Stimulated activated CD8-positive, alpha-beta memory T cell treated with anti-CD3 and anti-CD28 coated beads, Interleukin-15, amount 100 ng/mL, for 4 hours (primary cell): ENCODE measurements around the gene CD1C.
"Not testable (repeated sequence)": the region's sequence is repeated elsewhere in the genome, so short reads cannot be mapped to it uniquely, and the experiment has no call there.

Source experiments
- DNase-seq, 2 donors: peaks; one replicate each; pipeline ENCODE4 v3.0.0-alpha.2; 2020; ENCODE audit warnings: low read depth in 2 of 2

The CD1C gene

DNA sequence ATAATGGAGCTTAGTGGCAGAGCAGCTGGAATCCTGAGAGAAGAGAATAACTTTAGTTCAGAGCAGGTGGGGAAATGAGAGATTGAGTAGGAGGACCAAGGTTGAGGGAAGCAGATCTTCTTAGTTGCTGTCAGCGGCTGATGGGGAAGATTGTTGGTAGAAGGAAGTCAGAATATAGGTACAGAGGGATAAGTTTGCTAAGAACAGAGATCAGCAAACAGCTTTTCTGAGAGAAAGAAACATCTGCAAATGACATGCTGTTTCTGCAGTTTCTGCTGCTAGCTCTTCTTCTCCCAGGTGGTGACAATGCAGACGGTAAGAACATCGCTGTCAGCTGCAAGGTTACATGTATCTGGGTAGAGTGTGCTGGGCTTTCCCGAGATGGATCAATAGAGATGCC, at the start of gene CD1C:
CD1C (plus strand) TSS at position 113 of the 400 bp plus-strand sequence; CDS start at position 255, 142 bp downstream.
- no peak for DNase-seq

- no peak for DNase-seq
Measured at GRCh38 chr1:158246650-158247049, 43.1 kb upstream of the CD1C start.

GRCh38 chr1:158248118-158248517, 41.6 kb upstream of the CD1C start:
- no peak for DNase-seq

DNA sequence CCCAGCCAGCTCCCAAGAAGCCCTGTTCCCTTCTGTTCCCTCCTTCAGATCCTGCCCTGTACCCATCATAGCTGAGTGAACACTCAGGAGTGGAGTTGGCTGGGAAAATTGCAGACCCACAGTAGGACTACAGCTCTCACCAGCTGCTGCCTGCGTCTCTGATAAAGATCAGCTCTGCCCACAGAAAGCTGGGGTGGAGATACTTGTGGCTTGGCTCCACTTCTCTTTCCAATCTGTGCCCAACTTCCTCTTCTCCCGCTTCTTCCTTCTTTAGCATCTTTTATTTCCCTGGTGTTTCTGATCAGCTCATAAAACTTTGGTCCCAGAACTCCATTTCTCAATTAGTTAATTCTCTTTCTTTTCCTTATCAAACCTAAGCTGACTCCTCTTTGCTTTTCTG, 41.0 kb upstream of the CD1C start:
- DNase-seq = no peak

DNA sequence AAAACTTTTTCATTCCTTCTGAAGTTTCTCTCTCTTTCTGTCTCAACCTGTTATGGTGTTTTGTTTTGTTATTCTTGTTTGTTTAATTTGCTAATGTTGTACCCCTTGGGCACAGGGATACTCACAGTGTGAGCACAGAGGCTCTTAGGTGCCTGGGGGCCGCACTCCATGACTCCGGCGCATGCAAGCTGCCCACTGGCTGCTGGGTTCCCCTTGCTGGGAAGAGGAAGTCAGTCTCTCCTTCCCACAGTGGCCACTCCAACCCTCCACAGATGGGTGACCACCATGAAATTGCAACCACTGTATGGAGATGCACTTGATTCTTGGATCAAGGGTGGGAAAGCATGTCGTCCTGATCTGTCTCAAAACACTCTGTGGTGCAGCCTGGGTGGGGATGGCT, 40.1 kb upstream of the CD1C start:
- no peak for DNase-seq

DNA sequence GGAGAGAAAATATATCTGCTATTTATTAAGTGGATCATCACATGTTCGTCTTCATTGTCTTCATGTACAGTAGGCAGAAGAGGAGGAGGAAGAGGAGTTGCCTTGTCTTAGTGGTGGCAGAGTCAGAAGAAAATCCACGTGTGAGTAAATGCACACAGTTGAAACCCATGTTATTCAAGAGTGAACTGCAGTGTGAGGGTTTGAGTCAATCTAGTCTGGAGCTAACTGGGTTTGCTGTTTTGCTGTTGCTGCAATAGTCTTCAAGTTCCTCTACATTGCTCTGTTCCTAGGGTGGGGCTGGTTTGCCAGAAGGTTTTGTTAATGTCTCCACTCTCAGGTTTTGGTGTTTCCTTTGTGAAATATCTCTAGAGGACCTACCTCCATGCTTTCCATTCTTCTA, 38.6 kb upstream of the CD1C start:
- no peak for DNase-seq

- no peak for DNase-seq
Measured at GRCh38 chr1:158255656-158256055, 34.1 kb upstream of the CD1C start.

DNA sequence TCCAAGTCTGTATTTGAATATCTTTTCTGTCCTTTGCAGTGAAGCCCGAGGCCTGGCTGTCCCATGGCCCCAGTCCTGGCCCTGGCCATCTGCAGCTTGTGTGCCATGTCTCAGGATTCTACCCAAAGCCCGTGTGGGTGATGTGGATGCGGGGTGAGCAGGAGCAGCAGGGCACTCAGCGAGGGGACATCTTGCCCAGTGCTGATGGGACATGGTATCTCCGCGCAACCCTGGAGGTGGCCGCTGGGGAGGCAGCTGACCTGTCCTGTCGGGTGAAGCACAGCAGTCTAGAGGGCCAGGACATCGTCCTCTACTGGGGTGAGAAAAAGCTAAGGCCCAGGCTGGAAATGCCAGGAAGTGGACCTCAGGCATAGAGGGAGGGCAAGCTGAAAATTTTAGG, 33.0 kb upstream of the CD1C start:
- not testable (repeated sequence) for DNase-seq

GRCh38 chr1:158257888-158258287, 31.8 kb upstream of the CD1C start:
- no peak for DNase-seq

DNA sequence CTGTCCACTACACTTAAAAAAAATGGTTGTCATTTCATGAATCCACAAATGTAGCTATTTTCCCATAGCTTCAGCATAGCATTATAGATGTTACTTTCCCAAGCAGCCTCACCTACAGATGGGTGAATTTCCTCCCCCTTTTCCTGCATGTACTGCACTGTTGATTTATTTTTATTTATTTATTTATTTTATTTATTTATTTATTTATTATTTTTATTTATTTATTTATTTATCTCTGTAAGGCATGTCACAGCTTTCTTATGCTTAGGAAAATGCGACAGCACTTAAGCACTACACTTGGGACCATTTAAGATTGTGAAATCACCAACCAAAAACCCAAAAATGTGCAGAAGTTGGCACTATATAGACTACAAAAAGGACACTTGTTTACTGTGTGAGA, 30.6 kb upstream of the CD1C start:
- DNase-seq = no peak

- DNase-seq = no peak
Measured at GRCh38 chr1:158272681-158273080, 17.0 kb upstream of the CD1C start.

DNA sequence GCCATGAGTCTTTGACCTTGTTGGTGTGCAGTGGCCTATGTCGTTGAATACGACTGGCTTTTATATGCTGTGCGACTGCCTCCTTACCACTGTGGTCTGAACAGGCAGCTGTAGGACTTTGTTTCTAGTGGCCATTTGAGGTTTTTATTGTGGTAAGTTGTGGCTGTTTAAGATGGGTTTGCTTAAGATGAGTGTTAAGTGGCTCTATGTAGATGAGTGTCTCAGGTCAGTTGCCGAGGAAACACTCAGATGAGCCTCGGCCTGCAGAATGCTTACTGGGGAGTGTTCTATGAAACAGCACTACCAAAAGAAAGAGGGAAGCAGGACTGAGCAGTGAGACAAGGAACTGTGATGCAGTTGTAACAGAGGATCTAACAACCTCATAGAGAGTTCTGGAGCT, 14.9 kb upstream of the CD1C start:
- no peak for DNase-seq

DNA sequence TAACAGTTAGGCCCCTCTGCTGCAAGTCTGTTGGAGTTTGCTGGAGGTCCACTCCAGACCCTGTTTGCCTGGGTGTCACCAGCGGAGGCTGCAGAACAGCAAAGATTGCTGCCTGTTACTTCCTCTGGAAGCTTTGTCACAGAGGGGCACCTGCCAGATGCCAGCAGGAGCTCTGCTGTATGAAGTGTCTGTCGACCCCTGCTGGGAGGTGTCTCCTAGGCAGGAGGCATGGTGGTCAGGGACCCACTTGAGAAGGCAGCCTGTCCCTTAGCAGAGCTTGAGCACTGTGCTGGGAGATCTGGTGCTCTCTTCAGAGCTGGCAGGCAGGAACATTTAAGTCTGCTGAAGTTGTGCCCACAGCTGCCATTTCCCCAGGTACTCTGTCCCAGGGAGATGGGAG, 7.3 kb upstream of the CD1C start:
- not testable (repeated sequence) for DNase-seq

GRCh38 chr1:158283965-158284364, 5.8 kb upstream of the CD1C start:
- no peak for DNase-seq

DNA sequence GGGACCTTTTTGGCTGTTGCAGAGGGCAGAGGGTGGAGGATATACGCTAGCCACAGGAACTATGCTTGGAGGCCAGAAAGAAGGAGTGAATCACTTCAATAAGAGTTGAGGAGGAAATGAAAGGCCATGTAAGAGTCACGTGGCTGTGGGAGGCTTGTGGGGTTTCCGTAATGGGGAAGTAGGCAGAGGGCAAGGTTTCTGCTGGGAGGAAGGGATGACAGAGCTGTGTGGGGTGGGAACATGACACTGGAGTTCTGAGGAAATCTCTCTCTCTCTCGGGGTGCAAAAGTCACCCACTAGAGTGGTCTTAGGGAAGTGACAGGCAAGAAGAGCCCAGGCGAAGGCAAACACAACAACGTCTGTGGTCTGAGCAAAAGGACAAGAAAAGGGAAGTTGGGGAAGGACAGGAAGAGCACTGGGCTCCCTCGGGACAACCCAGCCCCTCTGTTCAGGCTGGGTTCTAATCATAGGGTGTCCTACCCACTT, 3.9 kb upstream of the CD1C start:
- DNase-seq = no peak

DNA sequence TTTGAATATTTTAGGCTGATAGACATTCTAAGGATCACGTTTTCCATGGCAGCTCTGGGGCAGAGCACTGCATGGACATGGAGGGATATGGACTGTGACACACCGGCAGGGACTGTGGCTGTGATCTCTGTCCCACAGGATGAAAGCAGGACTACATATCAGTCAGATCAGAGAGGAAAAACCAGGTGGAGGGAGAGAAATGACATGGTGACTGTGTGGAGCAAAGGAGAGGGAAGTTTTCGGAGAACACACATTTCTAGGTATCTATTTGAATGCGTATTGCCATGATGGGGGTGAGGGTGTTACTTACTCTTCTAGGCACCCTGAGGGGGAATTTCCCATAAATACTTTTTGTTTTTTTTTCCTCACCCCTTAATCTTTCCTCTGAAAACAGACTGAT, 3.2 kb upstream of the CD1C start:
- DNase-seq = no peak

DNA sequence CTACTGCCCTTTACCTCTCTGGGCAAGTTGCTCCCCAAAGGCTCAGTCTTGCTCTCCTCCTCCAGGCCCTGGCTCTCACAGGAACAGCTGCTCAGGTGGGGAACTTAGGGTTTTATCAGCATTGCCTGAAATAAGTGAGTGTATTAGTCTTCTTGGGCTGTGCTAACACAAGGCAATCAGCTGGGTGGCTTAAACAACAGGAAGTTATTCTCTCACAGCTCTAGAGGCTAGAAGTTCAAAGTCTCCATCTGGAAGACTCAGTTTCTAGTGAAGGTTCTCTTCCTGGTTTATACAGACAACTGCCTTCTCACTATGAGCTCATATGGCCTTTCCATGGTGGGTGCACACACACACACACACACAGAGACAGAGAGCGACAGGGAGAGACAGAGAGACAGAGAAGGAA, 2.8 kb upstream of the CD1C start:
- DNase-seq = no peak

GRCh38 chr1:158290321-158290844, 660 bp downstream of the CD1C start:
- DNase-seq = no peak

DNA sequence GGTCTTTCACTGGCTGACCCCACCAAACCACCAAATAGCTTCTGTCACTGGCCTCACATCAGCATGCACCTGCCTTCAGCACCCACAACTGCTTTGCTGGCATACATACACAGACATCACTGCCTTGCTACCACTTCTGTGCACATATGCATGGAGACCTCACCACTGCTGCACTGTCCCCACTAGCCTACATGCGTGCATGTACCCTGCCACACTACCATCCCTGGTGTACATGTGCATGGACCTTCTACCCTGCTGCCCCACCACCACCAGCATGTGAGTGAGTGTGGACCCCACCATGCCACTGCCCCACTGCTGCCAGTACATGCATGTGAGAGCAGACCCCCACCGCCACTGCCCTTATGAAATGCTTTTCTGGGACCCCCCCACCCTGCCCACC, 6.1 kb downstream of the CD1C start:
- no peak for DNase-seq

- DNase-seq = no peak
Measured at GRCh38 chr1:158310623-158311022, 20.9 kb downstream of the CD1C start.

DNA sequence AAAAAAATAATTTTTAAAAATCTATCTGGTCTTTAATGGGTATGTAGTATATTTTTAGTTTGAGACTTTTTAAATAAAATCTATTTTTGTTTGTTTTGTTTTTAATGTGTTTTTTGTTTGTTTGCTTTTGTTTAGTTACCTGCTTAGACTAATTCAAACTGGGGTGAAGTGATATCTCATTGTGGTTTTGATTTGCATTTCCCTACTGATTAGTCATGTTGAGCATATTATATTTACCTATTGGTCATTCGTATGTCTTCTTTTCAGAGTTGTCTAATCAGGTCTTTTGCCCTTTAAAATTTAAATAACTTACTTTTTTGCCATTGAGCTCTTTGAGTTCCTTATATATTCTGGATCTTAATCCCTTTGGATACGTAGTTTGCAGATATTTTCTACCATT, 21.3 kb downstream of the CD1C start:
- DNase-seq = no peak

GRCh38 chr1:158323866-158324265, 34.1 kb downstream of the CD1C start:
- DNase-seq = no peak

DNA sequence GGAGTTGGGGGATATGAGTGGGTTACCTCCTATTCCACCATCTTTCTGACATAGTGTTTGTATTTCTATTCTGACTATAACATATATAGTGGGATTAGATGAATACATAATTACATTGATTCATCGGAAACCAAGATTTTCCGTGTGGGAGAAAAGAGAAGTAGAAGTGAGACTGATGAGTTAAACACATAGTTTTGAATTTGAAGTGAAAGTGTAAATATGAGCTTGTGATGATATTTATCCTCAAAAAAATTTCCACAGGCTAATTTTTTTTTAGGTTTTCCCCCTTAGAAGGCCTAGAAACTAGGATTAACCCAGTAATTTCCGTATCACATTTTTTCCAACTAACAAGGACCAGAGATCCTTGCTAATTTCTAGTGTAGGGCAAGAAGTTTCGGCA, 34.7 kb downstream of the CD1C start:
- no peak for DNase-seq

DNA sequence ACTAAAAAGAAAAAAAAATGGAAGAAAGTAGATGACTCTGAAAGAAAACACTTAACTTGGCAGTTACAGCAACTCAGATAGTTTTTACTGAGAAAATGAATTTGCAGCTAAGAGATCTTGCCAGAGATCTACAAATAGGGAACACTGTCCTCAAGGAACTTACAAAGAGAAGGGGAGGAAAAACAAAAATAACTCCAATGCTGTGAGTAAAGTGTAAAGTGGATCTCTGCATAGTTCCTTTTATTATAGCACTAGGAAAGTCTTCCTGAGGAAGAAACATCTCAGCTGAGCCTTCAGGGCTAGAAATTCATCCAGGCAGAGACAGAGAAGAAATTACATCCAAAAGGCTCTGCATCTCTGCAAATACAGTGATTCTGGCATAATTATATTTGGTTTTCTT, 37.8 kb downstream of the CD1C start:
- no peak for DNase-seq

DNA sequence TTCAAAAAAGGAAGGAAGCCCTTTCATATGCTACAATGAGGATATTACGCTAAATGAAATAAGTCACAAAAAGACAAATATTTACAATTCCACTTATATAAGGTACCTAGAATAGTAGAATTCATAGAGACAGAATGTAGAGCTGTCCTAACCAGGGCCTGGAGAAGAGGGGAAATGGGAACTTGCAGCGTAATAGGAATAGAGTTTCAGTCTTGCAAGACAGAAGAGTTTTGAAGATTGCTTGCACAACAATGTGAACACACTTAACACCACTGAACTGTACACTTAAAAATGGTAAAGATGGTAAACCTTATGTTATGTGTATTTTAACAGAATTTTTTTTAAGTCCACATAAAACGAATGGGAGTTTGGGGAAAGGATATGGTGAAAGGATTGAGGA, 38.7 kb downstream of the CD1C start:
- DNase-seq = no peak
